Measurements from ENCODE around the gene ZNRD2. TPM values are rescaled to one million over a fixed set of nuclear protein-coding genes. Genes with fewer than 3 reads are reported as not detected.
A peak's percentile ranks its signal among the peaks of the same experiment; 100 is the strongest.

The ZNRD2 gene
- total RNA-seq, 4 donors from 2014 or later: 41.1 to 56.1 (median 50.1) TPM

DNA sequence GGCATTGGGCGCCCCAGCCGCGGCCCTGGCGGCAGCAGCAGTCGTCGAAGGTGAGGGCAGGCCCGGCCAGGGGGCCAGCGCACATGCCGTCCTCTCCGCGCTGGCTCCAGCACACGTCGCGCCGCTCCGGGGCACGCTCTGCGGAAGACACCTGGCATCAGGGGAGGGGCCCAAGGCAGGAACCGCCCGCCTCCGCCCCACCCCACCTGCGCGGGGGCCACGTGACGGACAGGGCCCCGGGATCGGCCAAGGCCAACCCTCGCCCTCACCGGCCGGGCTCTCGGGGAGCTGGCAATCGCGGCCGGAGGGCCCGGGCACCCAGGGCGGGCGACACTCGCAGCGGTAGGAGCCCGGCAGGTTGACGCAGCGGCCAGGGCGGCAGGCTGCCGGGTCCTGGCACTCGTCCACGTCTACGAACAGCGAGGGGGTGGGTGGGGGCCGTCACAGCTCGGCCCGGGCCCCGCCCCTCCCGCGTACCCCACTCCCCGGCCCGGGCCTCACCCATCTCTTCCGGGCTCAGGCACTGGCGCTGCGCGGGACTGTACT is 30.5 kb upstream of the ZNRD2 start:
- DNase-seq (ENCODE audit: low spot score): no peak
- TF ChIP-seq, protein P1, sequence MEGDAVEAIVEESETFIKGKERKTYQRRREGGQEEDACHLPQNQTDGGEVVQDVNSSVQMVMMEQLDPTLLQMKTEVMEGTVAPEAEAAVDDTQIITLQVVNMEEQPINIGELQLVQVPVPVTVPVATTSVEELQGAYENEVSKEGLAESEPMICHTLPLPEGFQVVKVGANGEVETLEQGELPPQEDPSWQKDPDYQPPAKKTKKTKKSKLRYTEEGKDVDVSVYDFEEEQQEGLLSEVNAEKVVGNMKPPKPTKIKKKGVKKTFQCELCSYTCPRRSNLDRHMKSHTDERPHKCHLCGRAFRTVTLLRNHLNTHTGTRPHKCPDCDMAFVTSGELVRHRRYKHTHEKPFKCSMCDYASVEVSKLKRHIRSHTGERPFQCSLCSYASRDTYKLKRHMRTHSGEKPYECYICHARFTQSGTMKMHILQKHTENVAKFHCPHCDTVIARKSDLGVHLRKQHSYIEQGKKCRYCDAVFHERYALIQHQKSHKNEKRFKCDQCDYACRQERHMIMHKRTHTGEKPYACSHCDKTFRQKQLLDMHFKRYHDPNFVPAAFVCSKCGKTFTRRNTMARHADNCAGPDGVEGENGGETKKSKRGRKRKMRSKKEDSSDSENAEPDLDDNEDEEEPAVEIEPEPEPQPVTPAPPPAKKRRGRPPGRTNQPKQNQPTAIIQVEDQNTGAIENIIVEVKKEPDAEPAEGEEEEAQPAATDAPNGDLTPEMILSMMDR (IDR thresholded peaks at IDR 0.05): no peak
- peak; percentile 8 for ATAC-seq (ENCODE audit: low FRiP score)

DNA sequence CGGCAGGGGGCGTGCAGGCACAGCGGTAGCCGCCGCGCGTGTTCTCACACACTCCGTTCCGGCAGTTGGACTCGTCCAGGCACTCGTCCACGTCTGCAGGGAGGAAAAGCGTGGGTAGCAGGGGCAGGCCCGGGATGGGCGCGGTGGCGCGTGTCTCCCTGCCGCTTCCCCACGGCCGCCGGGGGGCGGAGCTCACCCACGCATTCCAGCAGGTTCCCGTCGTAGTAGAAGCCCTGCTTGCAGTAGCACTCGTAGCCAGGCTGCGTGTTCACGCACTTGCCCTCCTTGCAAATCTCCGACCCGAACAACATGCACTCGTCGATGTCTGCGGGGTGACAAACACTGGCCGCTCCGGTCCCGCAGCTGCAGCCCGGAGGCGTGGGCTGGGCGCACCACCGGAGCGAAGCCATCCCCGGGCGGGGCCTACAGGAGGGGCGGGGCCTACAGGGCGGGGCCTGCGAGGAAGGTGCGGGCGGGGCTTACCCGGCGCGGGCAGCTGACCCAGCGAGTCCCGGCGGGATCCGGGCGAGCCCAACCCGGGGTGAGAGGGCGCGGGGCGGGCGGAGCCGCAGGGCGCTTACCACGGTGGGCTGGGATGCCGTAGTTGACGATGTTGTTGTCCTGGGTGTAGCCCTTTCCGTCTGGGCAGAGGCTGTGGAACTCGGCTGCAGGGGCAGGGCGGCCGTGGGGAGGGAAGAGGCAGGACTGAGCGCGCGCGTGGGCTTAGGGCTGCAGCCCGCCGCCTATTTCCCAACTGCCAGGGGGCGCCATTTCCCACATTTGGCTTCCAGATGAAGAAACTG is 29.8 kb upstream of the ZNRD2 start:
- ATAC-seq (ENCODE audit: low FRiP score): peak; percentile 88
- TF ChIP-seq, protein P1 (IDR thresholded peaks at IDR 0.05): peak in 1 of 3 donors; percentile 82
- DNase-seq (ENCODE audit: low spot score): peak; percentile 96

DNA sequence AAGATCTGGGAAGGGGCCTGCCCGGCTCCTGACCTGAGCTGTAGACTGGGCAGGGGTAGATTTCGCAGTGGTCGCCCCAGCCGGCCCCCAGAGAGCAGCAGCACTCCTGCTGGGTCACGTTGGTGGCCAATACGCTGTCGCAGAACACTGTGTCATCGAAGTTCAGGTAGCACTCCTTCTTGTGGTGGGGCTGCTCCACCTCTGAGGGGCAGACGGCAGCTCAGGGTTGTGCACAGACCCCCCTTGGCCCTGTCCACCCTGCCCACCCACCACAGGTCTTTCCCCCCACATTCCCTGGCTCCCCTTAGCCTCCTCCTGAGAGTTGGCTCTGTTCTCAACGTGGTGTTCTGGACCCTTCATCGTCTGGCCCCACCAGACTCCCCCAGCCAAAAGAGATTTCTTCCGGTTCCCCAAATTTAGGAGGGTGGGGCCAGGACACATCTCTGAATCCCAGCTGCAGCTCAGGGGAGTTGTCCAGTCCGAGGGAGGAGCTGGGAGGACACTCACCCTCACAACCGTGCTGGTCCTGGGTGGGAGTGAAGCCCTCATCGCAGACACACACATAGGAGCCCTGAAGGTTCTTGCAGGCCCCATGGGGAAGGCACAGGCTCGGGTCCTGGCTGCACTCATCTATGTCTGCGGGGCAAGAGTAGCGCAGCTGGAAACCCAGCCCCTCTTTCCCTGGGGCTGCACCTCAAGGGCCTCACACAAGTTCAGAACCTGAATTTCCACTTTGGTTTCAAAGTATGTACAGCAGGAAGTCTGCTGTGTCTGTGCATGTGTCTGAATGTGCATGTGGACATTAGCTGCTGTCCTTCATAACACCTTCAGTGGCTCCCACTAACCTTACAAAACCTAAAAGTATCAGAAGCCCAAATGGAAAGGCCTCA is 28.9 kb upstream of the ZNRD2 start:
- ATAC-seq (ENCODE audit: low FRiP score): no peak
- TF ChIP-seq, protein P1 (IDR thresholded peaks at IDR 0.05): no peak
- no peak for DNase-seq (ENCODE audit: low spot score)

DNA sequence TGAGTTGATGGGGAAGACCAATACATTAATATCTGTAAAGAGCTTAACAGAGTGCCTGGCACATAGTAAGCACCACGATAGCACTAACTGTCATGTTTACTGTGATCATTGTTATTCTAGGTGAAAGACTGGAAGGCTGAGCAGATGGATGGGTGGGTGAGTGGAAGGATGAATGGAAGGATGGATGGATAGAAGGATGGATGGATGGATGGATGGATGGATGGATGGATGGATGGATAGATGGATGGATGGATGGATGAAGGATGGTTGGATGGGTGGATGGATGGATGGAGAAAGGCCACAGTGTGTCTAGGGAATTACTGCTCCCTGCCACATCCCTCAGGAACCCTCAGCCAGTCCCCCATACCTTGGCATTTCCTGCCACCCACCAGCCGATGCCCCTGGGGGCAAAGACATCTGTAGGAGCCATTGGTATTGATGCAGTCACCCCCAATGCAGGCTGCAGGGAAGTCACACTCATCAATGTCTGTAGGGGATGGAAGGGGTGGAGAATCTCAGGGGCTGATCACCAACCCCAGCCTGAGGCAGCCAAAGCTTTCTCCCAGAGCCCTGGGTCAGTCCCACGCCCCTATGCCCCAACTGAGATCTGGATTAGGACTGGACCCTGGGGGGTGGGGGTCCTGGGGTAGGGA is 27.4 kb upstream of the ZNRD2 start:
- ATAC-seq (ENCODE audit: low FRiP score) (no peak), DNase-seq (ENCODE audit: low spot score) (no peak)
- TF ChIP-seq, protein P1 (IDR thresholded peaks at IDR 0.05): no peak

DNA sequence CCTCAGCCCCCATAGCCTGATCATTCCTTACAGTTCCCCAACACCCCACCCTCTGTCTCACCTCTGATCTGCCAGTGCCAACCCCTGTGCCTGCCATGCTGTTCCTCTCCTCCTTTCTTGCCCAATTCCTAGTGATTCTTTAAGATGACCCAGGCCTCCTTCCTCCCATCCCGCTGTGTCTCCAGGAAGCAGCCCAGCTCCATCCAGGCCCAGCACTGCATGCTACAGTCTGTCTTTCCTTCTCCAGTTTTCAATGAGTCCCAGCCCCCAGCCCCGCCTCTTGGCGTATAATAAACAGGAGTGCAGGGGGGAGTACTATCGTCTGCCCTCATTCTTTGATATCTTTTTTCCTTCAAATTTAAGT is 24.4 kb upstream of the ZNRD2 start:
- DNase-seq (ENCODE audit: low spot score) (no peak), ATAC-seq (ENCODE audit: low FRiP score) (no peak)
- TF ChIP-seq, protein P1 (IDR thresholded peaks at IDR 0.05): no peak

DNA sequence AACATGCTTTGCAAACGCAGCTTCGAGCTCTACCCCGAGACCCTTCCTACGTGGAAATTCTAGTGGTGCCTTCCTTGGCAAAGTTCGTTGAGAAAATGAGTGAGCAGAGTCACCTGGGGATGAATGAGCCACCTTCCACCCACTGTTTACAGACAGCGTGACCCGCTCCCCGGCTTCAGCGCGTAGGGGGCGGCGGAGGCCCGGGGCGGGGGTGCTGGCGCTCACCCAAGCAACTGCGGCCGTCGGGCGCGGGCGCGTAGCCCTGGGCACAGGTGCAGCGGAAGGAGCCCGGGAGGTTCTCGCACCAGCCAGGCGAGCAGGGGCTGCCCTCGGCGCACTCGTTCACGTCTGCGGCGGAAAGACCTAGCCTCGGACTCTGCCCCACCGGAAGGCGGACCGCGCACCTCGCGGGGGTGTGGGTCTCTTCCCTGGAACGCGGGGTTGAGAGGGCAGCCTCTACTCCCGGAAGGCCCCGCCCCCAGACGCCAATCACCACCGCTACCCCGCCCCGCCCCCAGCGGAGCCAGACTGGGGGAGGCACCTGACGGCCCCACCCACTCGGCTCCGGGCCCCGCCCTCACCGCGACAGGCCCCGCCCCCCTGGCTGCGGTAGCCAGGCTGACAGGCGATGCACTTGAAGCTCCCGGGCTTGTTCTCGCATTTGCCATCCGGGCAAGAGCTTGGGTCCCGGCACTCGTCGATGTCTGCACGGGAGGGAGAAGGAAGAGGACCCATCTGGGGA is 23.9 kb upstream of the ZNRD2 start:
- DNase-seq (ENCODE audit: low spot score) (peak; percentile 84), ATAC-seq (ENCODE audit: low FRiP score) (peak; percentile 81)
- TF ChIP-seq, protein P1 (IDR thresholded peaks at IDR 0.05): no peak
